OCI-LY3 (cell line): ENCODE measurements around the gene NUDT4B.
"Not testable (repeated sequence)": the region's sequence is repeated elsewhere in the genome, so short reads cannot be mapped to it uniquely, and the experiment has no call there.

Source experiments
- EZH2phosphoT487 ChIP-seq: fragments of 200-600 bp; shearing (Covaris generic); IDR thresholded peaks from 2 replicates; pipeline ENCODE4 v1.6.1; 2018; ENCODE audit warnings: antibody characterized with exemption, mixed run types, low read depth
- TF ChIP-seq, protein P1 (sequence below): fragments of 200-600, 300-600 bp; sonication (generic); IDR thresholded peaks from 2 replicates; pipeline ENCODE4 v1.5.1; 2014; ENCODE audit warnings: antibody characterized with exemption, low read length, low read depth

DNA sequence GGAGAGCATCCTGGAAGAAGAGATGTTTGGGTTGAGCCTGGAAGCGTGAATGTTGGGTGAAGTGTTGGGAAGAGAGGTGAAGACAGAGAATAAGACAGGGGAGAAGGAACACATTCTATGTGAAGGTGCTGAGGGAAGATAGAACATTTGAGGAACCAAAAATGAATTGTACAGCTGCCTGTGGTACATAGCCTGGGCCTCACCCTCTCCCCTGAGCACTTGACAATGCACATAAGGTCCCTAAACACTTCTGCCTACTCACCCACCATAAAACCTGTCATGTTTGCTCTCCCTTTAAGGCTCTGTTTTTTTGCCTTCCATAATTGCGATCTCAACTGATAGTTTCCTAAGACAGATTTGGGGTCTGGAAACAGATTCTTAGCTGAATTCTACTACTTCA lies 25.8 kb upstream of the NUDT4B start:
- TF ChIP-seq, protein P1, sequence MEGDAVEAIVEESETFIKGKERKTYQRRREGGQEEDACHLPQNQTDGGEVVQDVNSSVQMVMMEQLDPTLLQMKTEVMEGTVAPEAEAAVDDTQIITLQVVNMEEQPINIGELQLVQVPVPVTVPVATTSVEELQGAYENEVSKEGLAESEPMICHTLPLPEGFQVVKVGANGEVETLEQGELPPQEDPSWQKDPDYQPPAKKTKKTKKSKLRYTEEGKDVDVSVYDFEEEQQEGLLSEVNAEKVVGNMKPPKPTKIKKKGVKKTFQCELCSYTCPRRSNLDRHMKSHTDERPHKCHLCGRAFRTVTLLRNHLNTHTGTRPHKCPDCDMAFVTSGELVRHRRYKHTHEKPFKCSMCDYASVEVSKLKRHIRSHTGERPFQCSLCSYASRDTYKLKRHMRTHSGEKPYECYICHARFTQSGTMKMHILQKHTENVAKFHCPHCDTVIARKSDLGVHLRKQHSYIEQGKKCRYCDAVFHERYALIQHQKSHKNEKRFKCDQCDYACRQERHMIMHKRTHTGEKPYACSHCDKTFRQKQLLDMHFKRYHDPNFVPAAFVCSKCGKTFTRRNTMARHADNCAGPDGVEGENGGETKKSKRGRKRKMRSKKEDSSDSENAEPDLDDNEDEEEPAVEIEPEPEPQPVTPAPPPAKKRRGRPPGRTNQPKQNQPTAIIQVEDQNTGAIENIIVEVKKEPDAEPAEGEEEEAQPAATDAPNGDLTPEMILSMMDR, result not testable (repeated sequence)
- not testable (repeated sequence) for TF ChIP-seq EZH2phosphoT487
